ENCODE data around the gene SUPT16H.

Gene SUPT16H

GRCh38 chr14:21419528-21419927 is 35.7 kb upstream of the SUPT16H start:
- H3K4me3 ChIP-seq (IDR thresholded peaks at IDR 0.05; ENCODE audit: insufficient read depth, low read depth, low read length) = no peak overlapping the region
- TF ChIP-seq CTCF (conservative IDR thresholded peaks at IDR 0.05; ENCODE audit: low read depth, low read length) = no peak
- H3K36me3 ChIP-seq (ENCODE audit: insufficient read depth) = no peaks in the 10 kb centered on the region
- H3K9ac ChIP-seq = no peak overlapping the region
- no peaks in the 10 kb centered on the region for H4K20me1 ChIP-seq (ENCODE audit: insufficient read depth)
- H3K4me2 ChIP-seq = no peak overlapping the region
- no peaks in the 10 kb centered on the region for H3K79me2 ChIP-seq (ENCODE audit: insufficient read depth, low read depth)
- H2AFZ ChIP-seq (ENCODE audit: low read depth) = no peak overlapping the region
- no peak overlapping the region for H3K27ac ChIP-seq
- no peaks in the 10 kb centered on the region for H3K27me3 ChIP-seq (ENCODE audit: insufficient read depth, low read depth)
- H3K4me1 ChIP-seq (ENCODE audit: low read depth, poor library complexity, severe bottlenecking) = no peaks in the 10 kb centered on the region

GRCh38 chr14:21415329-21415728 is 31.5 kb upstream of the SUPT16H start:
- H3K4me3 ChIP-seq (IDR thresholded peaks at IDR 0.05; ENCODE audit: insufficient read depth, low read depth, low read length) = no peak overlapping the region
- no peak overlapping the region for H3K4me2 ChIP-seq
- no peak overlapping the region for H2AFZ ChIP-seq (ENCODE audit: low read depth)
- no peaks in the 10 kb centered on the region for H3K4me1 ChIP-seq (ENCODE audit: low read depth, poor library complexity, severe bottlenecking)
- TF ChIP-seq CTCF (conservative IDR thresholded peaks at IDR 0.05; ENCODE audit: low read depth, low read length) = no peak
- no peaks in the 10 kb centered on the region for H3K27me3 ChIP-seq (ENCODE audit: insufficient read depth, low read depth)
- H4K20me1 ChIP-seq (ENCODE audit: insufficient read depth) = no peaks in the 10 kb centered on the region
- H3K27ac ChIP-seq = no peak overlapping the region
- H3K79me2 ChIP-seq (ENCODE audit: insufficient read depth, low read depth) = no peaks in the 10 kb centered on the region
- H3K36me3 ChIP-seq (ENCODE audit: insufficient read depth) = 0 out of 2 replicates have a peak, but pooled peaks cover 3% of the 10 kb centered on the region
- H3K9ac ChIP-seq = no peak overlapping the region

- no peak overlapping the region for H3K4me2 ChIP-seq
- no peak overlapping the region for H3K4me3 ChIP-seq (IDR thresholded peaks at IDR 0.05; ENCODE audit: insufficient read depth, low read depth, low read length)
- H3K36me3 ChIP-seq (ENCODE audit: insufficient read depth) = 0 out of 2 replicates have a peak, but pooled peaks cover 3% of the 10 kb centered on the region
Measured at GRCh38 chr14:21414137-21414631, 30.4 kb upstream of the SUPT16H start.

GRCh38 chr14:21408147-21408546 is 24.3 kb upstream of the SUPT16H start:
- TF ChIP-seq CTCF (conservative IDR thresholded peaks at IDR 0.05; ENCODE audit: low read depth, low read length) = no peak
- H3K4me2 ChIP-seq = no peak overlapping the region
- H3K9ac ChIP-seq = no peak overlapping the region
- H3K79me2 ChIP-seq (ENCODE audit: insufficient read depth, low read depth) = no peaks in the 10 kb centered on the region
- H4K20me1 ChIP-seq (ENCODE audit: insufficient read depth) = no peaks in the 10 kb centered on the region
- H3K27me3 ChIP-seq (ENCODE audit: insufficient read depth, low read depth) = no peaks in the 10 kb centered on the region
- H3K4me3 ChIP-seq (IDR thresholded peaks at IDR 0.05; ENCODE audit: insufficient read depth, low read depth, low read length) = no peak overlapping the region
- H3K36me3 ChIP-seq (ENCODE audit: insufficient read depth) = peaks cover 16% of the 10 kb centered on the region; the same call in 1 of the 2 replicates
- H2AFZ ChIP-seq (ENCODE audit: low read depth) = no peak overlapping the region
- H3K27ac ChIP-seq = no peak overlapping the region
- no peaks in the 10 kb centered on the region for H3K4me1 ChIP-seq (ENCODE audit: low read depth, poor library complexity, severe bottlenecking)

More at GRCh38 chr14:21414137-21414631, 30.4 kb upstream of the SUPT16H start:
- H3K27ac ChIP-seq = no peak overlapping the region
- no peaks in the 10 kb centered on the region for H3K27me3 ChIP-seq (ENCODE audit: insufficient read depth, low read depth)
- H3K79me2 ChIP-seq (ENCODE audit: insufficient read depth, low read depth) = no peaks in the 10 kb centered on the region
- no peak overlapping the region for H2AFZ ChIP-seq (ENCODE audit: low read depth)
- H3K4me1 ChIP-seq (ENCODE audit: low read depth, poor library complexity, severe bottlenecking) = no peaks in the 10 kb centered on the region
- no peak overlapping the region for H3K9ac ChIP-seq
- no peak for TF ChIP-seq CTCF (conservative IDR thresholded peaks at IDR 0.05; ENCODE audit: low read depth, low read length)
- H4K20me1 ChIP-seq (ENCODE audit: insufficient read depth) = no peaks in the 10 kb centered on the region
